Hippocampal formation (tissue), 2 donors: Measurements from ENCODE around the gene NPR2.

Source experiments
- DNase-seq, 2 donors: peaks; one replicate each; lab custom pipeline; 2025; lab: John Stamatoyannopoulos, UW

Gene NPR2

DNA sequence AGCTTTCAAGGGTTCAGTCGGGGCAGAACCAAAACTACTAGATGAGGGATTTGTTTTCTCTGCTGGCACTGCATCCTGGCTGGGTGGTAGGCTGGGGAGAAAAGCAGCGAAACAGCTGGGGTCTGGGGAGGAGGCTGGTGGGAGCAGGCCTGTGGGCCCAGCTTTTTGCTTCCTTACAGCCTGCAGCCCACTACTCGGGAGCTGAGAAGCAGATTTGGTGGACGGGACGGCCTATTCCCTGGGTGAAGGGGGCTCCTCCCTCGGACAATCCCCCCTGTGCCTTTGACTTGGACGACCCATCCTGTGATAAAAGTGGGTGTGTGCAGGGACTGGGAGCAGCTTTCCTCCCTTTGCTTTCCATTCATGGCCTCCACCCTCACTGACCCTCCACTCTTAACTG, 9.1 kb downstream of the NPR2 start:
- DNase-seq: no peak

- DNase-seq: no peak
Observed at GRCh38 chr9:35801328-35802128, 10.1 kb downstream of the NPR2 start.

GRCh38 chr9:35806101-35806500, 14.7 kb downstream of the NPR2 start:
- DNase-seq: no peak

GRCh38 chr9:35808433-35808832, 17.0 kb downstream of the NPR2 start:
- no peak for DNase-seq

DNA sequence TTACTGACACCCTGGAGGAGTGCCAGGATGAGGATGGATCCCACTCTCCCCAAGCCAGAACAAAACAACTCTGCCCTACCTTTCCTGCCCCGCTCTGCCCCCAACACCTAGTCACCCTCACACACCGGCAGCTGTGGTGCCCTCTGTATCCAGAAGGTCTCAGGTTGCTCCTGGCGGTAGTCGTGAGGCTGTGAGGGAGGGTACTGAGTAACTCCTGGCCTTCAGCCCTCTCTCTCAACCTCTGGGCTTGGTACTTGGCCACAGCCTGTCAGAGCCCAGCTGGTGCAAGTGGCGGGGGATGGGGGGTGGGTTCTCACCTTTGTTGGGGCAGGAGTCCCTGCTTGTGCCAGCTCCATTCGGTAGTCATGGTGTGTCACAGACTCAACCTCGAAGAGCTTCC, 18.7 kb downstream of the NPR2 start:
- no peak for DNase-seq

DNA sequence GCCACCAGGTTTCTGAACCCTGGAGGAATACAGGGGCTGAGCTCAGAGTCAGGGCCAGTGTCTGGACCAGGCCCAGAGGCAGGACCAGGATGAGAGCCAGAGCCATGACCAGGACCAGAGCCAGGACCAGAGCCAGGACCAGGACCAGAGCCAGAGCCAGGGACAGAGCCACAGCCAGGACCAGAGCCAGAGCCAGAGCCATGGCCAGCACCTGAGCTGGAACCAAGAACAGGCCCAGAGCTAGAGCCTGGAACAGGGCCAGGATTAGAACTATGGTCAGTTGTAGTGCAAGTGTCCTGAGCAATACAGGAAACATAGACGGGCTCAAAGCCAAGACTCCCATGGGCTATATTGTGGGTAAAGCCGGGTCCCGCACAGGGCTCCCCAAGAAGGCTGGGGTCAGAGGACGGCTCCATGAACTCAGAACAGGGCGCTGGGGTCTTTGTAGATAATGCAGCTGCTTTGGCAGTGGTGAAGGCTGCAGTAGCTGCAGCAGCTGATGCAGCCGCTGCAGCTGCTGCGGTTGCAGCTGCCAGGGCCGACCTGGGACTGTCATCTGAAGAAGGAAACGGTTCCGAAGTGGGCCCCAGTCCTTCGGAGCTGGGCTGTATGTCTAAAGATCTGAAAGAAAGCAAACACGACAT, 20.1 kb downstream of the NPR2 start:
- DNase-seq: peak in 1 of 2 donors; percentile 11

DNA sequence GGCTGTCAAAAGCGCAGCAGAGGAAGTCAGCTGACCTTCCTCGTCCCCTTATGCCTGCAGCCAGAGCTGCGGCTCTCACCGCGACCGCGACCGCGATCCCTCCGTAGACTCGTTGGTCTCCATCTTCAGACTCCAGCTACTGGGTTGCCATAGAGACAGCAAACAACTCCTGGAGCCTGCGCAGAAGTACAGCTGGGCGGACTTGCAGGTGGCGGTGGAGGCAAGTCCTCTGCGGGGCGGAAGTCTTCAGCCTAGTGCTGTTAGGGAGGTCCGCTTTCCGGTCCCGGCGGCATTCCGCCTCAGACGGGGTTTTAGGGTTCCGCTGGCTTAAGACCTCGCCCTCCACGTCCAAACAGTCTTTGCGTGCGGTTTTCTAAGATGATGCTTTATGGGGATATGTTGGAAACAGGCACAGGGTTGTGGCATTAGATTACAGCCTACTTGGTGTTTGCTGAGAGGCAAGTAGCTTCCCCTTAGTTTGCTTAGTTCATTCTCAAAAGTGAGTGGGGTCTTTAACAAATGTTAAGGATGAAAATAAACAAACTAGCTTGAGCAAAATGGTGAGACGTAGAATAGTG, 20.7 kb downstream of the NPR2 start, which contains the start of gene SPAG8:
TSS of gene SPAG8 (minus strand) at position 238 of the 578 bp plus-strand sequence. CDS start at position 123, 115 bp downstream.
- DNase-seq: peak; percentile 91 to 92

DNA sequence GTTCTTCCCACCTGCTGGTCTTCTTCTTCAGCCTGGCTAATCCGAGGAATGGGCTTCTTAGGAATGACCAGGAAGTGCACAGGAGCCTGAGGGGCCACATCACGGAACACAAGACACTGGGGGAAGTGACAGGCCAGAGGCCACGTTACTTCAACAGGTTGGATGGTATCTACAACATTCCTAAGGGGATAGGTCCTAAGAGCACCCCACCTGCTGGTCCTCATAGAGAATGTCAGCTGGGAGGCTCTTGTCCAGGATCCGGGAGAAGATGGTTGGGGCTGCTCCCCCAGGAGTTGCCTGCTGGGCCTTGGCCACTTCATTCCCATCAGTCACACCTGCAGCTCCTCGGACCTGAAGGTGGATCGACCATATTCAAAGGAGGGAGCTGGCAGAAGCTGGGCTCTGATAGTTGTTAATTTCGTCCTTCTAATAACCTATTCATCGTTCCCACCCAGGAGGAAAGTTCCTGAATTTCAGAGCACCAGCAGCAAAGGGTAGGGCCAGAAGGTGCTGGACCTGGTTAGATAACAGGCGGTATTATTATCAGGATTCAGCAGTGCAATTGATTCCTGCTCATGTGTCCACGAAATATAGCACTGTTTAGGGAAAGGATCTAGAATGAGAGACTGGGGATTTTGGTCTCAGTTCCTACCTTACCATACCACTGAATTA, 22.2 kb downstream of the NPR2 start:
- DNase-seq: no peak

DNA sequence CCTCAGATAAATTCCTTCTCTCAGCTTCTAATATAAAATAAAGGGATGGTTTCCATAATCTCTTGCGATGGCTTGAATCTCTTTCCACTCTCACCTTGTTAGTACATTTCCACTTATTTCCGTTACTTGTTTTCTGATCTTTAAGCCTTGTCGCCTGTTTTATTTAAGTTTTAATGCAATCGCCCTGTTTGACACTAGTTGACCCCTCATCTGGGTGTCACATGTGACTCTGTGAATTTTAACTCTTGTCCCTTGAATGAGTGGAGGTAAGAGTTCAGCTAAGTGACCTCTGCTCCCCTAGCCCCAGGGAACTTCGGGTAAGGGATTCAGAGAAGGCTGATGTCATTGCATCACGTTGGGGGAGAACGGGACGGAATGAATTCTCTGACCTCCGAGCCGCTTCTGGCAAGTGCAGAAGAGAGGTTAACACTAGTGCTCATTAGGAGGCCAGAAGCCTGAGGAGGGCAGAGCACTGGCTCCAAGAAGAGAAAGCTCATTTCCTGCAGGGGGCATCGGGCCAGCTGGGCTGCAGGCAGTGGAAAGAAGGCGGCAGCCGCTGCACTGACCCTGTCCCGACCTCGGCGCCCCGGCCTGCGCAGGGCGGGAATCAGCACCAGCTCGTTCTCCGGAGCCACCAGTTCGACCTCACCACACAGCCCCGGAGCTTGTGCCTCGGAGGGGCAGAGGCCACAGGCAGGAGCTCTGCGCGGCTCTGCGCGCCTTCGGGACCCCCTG, 22.9 kb downstream of the NPR2 start:
- DNase-seq: peak; percentile 37 to 69

DNA sequence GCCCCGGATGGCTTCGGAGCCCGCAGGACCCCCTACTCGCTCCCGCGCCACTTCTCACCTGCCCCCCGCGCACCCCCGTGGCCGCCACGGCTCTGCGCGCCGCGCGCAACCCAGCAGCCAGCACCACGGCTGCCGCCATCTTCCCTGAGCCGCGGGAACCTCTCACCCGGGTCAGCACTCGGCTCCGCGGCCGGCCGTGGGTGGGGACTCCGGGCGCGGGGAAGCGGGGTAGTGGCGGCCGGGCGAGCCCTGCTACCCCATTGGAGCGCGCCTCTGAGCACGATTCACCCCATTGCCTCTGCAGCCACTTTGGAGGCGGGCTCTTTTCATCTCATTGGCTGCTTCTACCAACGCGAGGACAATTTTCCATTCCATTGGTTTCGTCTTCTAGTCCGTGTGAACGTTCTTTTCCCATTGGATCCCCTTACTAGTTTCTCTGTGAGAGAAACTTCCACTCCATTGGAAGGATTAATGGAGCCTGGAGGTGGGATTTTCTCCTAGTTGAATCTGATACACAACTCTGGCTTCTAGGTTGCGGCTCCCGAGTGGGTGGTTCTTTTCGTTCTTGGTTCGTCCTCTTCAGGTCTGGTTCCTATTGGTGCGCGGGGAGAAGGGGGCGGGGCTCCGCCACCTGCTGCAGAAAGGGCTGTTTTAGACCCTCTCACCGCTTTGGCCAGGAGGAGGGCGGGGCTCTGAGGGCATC, 23.6 kb downstream of the NPR2 start, which contains the start of gene HINT2:
TSS of gene HINT2 (minus strand) at position 202 of the 703 bp plus-strand sequence. CDS start at position 139, 63 bp downstream.
- DNase-seq: peak; percentile 95 to 100

DNA sequence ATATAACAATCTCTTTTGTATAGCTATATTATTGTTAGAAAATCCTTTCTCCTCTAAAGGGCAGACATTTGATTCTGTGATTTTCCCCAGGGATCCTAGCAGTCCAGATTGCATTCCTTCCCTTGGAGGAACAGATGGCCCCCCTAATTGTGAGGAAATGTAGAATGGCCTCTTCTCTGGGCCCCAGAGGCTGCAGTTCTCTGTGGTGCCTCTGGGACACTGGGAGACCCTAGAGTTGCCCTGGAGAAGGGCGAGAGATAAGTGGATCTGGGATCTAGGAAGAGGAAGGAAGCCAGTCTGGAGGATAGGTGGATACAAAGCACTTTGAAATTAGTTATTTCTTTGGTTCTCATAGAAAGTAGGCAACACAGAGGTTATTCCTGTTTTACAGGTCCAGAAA, 25.3 kb downstream of the NPR2 start:
- DNase-seq: no peak

GRCh38 chr9:35818341-35818740, 26.9 kb downstream of the NPR2 start:
- DNase-seq: no peak

GRCh38 chr9:35820076-35820475, 28.7 kb downstream of the NPR2 start:
- no peak for DNase-seq

DNA sequence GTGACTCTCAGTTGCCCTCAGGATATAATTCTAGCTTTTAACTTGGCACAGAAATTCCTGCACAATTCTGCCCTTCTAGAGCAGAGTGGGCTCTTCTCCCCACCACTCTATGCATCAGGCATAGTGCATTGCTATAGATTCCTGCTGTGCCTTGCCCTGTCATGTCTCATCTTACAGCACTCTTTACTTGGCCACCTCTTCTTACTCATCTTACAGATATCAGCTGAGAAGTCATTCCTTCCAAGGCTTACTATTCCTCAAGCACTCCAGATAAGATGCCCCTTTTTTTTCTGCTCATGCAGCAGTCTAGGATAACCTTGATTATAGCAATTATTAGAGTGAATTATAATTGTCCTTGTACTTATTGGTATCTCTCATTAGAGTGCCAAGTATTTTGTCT, 31.5 kb downstream of the NPR2 start:
- no peak for DNase-seq

DNA sequence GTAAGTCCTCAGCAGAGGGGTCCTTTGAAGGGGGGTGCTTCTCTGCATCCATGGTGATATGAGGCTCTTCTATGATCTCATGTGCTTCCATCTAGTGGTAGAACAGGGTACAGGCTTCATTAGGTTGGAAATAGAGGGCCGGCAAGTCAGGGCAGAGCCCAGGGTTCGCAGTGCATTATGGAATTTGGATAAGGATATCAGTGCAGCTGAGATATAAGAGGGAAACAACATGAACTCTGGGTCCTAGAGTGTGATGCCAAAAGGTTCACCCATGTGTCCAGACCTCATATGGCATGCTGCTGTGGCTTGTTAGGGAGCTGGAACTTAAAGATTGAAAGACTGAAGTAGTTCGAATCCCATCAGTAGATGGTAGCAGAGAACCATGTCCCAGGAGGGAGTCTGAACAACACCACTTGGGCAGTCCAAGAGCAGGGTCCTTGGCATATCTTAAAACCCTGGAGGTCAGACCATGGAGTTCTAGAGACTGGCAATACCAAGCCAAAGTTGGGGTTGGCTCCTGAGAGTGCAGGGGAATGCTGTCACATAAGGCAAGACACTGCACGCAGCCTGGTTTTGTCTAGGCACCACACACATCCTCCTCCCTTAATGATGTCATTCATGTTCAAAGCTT, 34.8 kb downstream of the NPR2 start:
- DNase-seq: peak; percentile 18 to 47

DNA sequence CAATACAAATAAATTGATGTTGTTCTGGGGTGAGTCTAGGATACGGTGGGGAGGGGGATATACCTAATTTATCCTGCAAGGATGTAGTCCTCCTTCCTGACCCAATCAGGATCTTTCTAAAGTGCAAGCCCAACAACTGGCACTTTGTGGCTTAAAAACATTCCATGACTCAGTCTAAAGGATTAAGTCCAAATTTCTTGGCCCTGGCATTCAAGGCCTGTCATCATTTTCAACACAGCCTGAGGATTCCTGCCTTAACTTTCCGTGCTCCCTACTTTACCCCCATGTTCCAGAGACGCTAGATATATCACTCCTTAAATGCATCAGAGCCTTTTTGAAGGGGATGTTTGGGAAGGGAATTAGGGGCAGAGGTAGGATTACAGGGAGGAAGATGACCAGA, 36.1 kb downstream of the NPR2 start:
- no peak for DNase-seq

DNA sequence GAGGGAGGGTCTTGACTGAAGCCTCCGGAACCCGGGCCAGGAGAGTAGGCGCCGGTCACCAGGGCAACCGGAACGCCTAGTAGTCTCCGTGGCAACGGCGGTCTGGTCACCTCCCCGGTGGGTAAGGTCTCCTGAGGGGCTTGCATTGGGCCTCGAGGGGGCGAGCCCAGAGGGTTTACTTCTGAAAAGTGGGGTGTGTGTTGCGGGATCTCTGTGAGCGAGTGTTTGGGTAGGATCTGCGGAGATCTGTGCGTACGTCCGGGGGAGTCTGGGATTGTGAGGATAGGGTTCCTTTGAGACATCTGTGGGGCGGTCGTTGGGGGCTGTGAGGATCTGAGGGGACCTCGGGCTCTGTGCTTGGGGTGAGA, 37.3 kb downstream of the NPR2 start, which contains the start of gene FAM221B:
TSS of gene FAM221B (minus strand) at position 17 of the 368 bp plus-strand sequence. CDS start 2,571 bp downstream, outside the sequence.
- DNase-seq: no peak

DNA sequence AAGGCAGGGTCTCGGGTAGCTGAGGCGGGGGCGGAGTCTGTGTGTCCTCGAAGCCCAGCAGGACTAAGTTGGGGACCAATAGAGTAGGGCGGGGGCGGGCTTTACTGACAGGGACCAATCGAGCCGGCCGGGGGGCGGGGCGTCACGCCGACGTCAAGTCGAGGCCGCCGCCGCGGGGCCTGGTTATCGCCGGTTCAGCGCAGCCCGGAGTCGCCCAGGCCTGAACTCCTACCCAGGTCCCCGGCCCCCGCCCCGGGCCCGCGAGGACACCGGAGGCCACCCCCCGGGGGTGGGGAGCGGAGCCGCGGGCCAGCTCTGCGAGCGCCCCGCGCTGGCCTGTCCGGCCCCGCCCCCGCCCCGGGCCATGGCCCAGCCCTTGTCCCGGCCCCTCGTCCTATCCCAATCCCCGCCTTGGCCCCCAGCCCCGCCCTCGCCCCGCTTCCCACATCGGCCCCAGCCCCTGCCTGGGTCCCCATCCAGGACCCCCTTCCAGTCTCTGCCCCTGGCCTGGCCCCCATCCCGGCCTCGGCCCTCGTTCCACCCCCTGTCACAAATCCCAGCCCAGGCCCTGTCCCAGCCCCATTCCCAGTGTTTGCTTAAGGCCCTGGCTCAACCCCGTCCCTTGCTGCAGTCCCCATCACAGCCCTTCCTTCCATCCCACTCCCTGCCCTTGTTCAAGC, 37.8 kb downstream of the NPR2 start, which contains the start of gene TMEM8B:
TSS of gene TMEM8B (plus strand) at position 145 of the 680 bp plus-strand sequence. CDS start at position 365, 220 bp downstream.
- peak; percentile 89 to 91 for DNase-seq

DNA sequence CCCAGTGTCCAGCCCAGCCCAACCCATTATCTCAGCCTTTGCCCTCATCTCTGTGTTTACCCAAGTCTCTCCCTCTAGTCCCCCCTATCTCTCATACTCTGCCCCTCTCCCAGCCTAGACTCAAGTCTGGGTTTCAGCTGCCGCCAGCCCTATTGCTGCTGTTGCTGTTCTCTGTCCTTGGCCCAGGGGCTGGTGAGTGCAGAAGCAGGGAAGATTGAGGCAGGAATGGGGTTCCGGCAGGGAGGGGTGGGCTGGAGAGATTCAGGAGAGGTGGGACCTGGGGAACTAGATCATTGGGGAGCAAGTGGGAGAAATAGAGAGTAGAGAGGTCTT, 38.3 kb downstream of the NPR2 start:
- no peak for DNase-seq

GRCh38 chr9:35831040-35831439, 39.6 kb downstream of the NPR2 start:
- no peak for DNase-seq
